ENCODE results near the gene TTBK1. TPM values are rescaled to one million over a fixed set of nuclear protein-coding genes. Genes with fewer than 3 reads are reported as not detected.

TTBK1 gene
- total RNA-seq, 2 experiments from 2014 or later, result not detected

- DNase-seq (no peak), ATAC-seq (ENCODE audit: low read depth) (no peak)
- no peaks in the 10 kb centered on the region for H3K36me3 Mint-ChIP-seq
- POLR2A ChIA-PET, result interaction anchor here (1.0 to 1.4 kb wide), 2 partner anchors 135 to 244 kb away, joined by 4 to 5 read pairs; no protein-coding TSS in a partner anchor
- H3K27me3 Mint-ChIP-seq, result peaks cover 11% of the 10 kb centered on the region
- no peaks in the 10 kb centered on the region for H3K4me1 Mint-ChIP-seq
- no peak overlapping the region for H3K4me3 Mint-ChIP-seq
- H3K27ac Mint-ChIP-seq, result no peak overlapping the region
- no peaks in the 10 kb centered on the region for H3K9me3 Mint-ChIP-seq
Measured at GRCh38 chr6:43262780-43263313, 19.6 kb downstream of the TTBK1 start.

GRCh38 chr6:43263314-43264178 is 20.3 kb downstream of the TTBK1 start:
- H3K4me3 Mint-ChIP-seq, result no peak overlapping the region
- POLR2A ChIA-PET, result interaction anchor here (1.0 to 1.4 kb wide), 2 partner anchors 134 to 244 kb away, joined by 4 to 5 read pairs; no protein-coding TSS in a partner anchor
- peaks cover 14% of the 10 kb centered on the region for H3K27me3 Mint-ChIP-seq
- H3K9me3 Mint-ChIP-seq, result no peaks in the 10 kb centered on the region
- no peak overlapping the region for H3K27ac Mint-ChIP-seq
- peak; percentile 78 for DNase-seq
- ATAC-seq (ENCODE audit: low read depth), result peak; percentile 97
- H3K36me3 Mint-ChIP-seq, result no peaks in the 10 kb centered on the region
- no peaks in the 10 kb centered on the region for H3K4me1 Mint-ChIP-seq

GRCh38 chr6:43264599-43265145 is 21.4 kb downstream of the TTBK1 start:
- ATAC-seq (ENCODE audit: low read depth) (no peak), DNase-seq (no peak)
- peaks cover 5% of the 10 kb centered on the region for H3K4me1 Mint-ChIP-seq
- no peak overlapping the region for H3K27ac Mint-ChIP-seq
- POLR2A ChIA-PET, result no interaction called here
- no peaks in the 10 kb centered on the region for H3K9me3 Mint-ChIP-seq
- H3K36me3 Mint-ChIP-seq, result no peaks in the 10 kb centered on the region
- H3K4me3 Mint-ChIP-seq, result no peak overlapping the region
- H3K27me3 Mint-ChIP-seq, result peaks cover 21% of the 10 kb centered on the region

GRCh38 chr6:43265564-43265963 is 22.3 kb downstream of the TTBK1 start:
- no peaks in the 10 kb centered on the region for H3K9me3 Mint-ChIP-seq
- no peak overlapping the region for H3K4me3 Mint-ChIP-seq
- POLR2A ChIA-PET, result no interaction called here
- no peaks in the 10 kb centered on the region for H3K36me3 Mint-ChIP-seq
- H3K27ac Mint-ChIP-seq, result no peak overlapping the region
- DNase-seq, result no peak
- no peak for ATAC-seq (ENCODE audit: low read depth)
- H3K27me3 Mint-ChIP-seq, result peaks cover 23% of the 10 kb centered on the region
- H3K4me1 Mint-ChIP-seq, result peaks cover 5% of the 10 kb centered on the region

- peaks cover 29% of the 10 kb centered on the region for H3K27me3 Mint-ChIP-seq
- H3K9me3 Mint-ChIP-seq, result no peaks in the 10 kb centered on the region
- no peak for ATAC-seq (ENCODE audit: low read depth)
- H3K4me1 Mint-ChIP-seq, result peaks cover 5% of the 10 kb centered on the region
- POLR2A ChIA-PET, result no interaction called here
- H3K27ac Mint-ChIP-seq, result no peak overlapping the region
- H3K36me3 Mint-ChIP-seq, result no peaks in the 10 kb centered on the region
- no peak for DNase-seq
- H3K4me3 Mint-ChIP-seq, result no peak overlapping the region
Measured at GRCh38 chr6:43267619-43268354, 24.5 kb downstream of the TTBK1 start.

GRCh38 chr6:43268355-43268700 is 25.0 kb downstream of the TTBK1 start:
- no peak for ATAC-seq (ENCODE audit: low read depth)
- no peak for DNase-seq
- Mint-ChIP-seq H3K4me3 (no peak overlapping the region), H3K27ac (no peak overlapping the region), H3K9me3 (no peaks in the 10 kb centered on the region), H3K4me1 (peaks cover 5% of the 10 kb centered on the region), H3K36me3 (no peaks in the 10 kb centered on the region), H3K27me3 (peaks cover 34% of the 10 kb centered on the region)
- POLR2A ChIA-PET, result no interaction called here

GRCh38 chr6:43268782-43269272 is 25.5 kb downstream of the TTBK1 start:
- POLR2A ChIA-PET, result interaction anchor here (1.1 kb wide), 1 partner anchor 340 kb away, joined by 3 read pairs; the partner anchor contains the start of gene CNPY3
- ATAC-seq (ENCODE audit: low read depth) (no peak), DNase-seq (no peak)
- H3K4me1 Mint-ChIP-seq, result peaks cover 5% of the 10 kb centered on the region
- no peaks in the 10 kb centered on the region for H3K9me3 Mint-ChIP-seq
- H3K27me3 Mint-ChIP-seq, result peaks cover 38% of the 10 kb centered on the region
- H3K36me3 Mint-ChIP-seq, result no peaks in the 10 kb centered on the region
- H3K4me3 Mint-ChIP-seq, result peak overlapping the region; percentile 66
- peak overlapping the region; percentile 23 for H3K27ac Mint-ChIP-seq

- POLR2A ChIA-PET, result interaction anchor here (1.1 kb wide), 1 partner anchor 340 kb away, joined by 3 read pairs; the partner anchor contains the start of gene CNPY3
- DNase-seq (peak; percentile 55), ATAC-seq (ENCODE audit: low read depth) (peak; percentile 62)
- Mint-ChIP-seq H3K36me3 (no peaks in the 10 kb centered on the region), H3K4me3 (peak overlapping the region; percentile 66), H3K27ac (peak overlapping the region; percentile 23), H3K9me3 (no peaks in the 10 kb centered on the region), H3K27me3 (peaks cover 44% of the 10 kb centered on the region), H3K4me1 (peaks cover 5% of the 10 kb centered on the region)
Measured at GRCh38 chr6:43269273-43270007, 26.2 kb downstream of the TTBK1 start.

GRCh38 chr6:43271103-43271815 is 28.0 kb downstream of the TTBK1 start:
- H3K27ac Mint-ChIP-seq, result no peak overlapping the region
- ATAC-seq (ENCODE audit: low read depth), result no peak
- H3K36me3 Mint-ChIP-seq, result no peaks in the 10 kb centered on the region
- no peak for DNase-seq
- peaks cover 10% of the 10 kb centered on the region for H3K4me1 Mint-ChIP-seq
- no peak overlapping the region for H3K4me3 Mint-ChIP-seq
- H3K27me3 Mint-ChIP-seq, result peaks cover 56% of the 10 kb centered on the region
- POLR2A ChIA-PET, result no interaction called here
- H3K9me3 Mint-ChIP-seq, result no peaks in the 10 kb centered on the region

- Mint-ChIP-seq H3K27me3 (peaks cover 61% of the 10 kb centered on the region), H3K27ac (no peak overlapping the region), H3K4me1 (peaks cover 10% of the 10 kb centered on the region), H3K4me3 (no peak overlapping the region), H3K36me3 (no peaks in the 10 kb centered on the region), H3K9me3 (no peaks in the 10 kb centered on the region)
- DNase-seq (no peak), ATAC-seq (ENCODE audit: low read depth) (no peak)
- POLR2A ChIA-PET, result interaction anchor here (0.6 kb wide), 1 partner anchor 73 kb away, joined by 3 read pairs; no protein-coding TSS in a partner anchor
Measured at GRCh38 chr6:43271944-43272343, 28.7 kb downstream of the TTBK1 start.

GRCh38 chr6:43273707-43274106 is 30.4 kb downstream of the TTBK1 start:
- Mint-ChIP-seq H3K4me3 (no peak overlapping the region), H3K36me3 (no peaks in the 10 kb centered on the region), H3K4me1 (peaks cover 10% of the 10 kb centered on the region), H3K9me3 (no peaks in the 10 kb centered on the region), H3K27ac (no peak overlapping the region), H3K27me3 (peaks cover 62% of the 10 kb centered on the region)
- DNase-seq (no peak), ATAC-seq (ENCODE audit: low read depth) (no peak)
- POLR2A ChIA-PET, result no interaction called here
